Suppressor macrophage treated with lipopolysaccharide for 1 hour (primary cell): ENCODE data around the gene KRTAP13-1.

ENCODE experiments used
- DNase-seq, 3 donors: peaks; one replicate each; pipeline ENCODE4 v3.0.0-alpha.2; 2020 to 2022

KRTAP13-1 gene, protein sequence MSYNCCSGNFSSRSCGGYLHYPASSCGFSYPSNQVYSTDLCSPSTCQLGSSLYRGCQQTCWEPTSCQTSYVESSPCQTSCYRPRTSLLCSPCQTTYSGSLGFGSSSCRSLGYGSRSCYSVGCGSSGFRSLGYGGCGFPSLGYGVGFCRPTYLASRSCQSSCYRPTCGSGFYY

DNA sequence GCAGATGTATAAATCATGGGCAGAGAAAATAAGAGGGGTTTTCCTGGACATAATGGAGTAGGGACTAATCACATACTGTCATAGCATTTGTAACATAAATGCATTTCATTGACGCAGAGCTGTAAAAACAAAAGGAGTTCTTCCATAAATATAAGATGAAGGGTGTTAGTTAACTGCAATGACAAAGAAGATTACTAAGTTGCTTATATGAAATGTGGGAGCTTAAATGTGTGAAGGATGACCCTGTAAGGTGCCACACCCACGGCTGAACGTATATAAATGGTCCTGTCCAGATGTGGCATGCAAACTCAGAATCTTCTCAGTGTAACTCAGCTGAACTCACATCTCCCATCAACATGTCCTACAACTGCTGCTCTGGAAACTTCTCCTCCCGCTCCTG lies at the start of gene KRTAP13-1:
TSS of gene KRTAP13-1 (plus strand) at position 301 of the 400 bp plus-strand sequence. CDS start at position 357, 56 bp downstream.
- DNase-seq: no peak

DNA sequence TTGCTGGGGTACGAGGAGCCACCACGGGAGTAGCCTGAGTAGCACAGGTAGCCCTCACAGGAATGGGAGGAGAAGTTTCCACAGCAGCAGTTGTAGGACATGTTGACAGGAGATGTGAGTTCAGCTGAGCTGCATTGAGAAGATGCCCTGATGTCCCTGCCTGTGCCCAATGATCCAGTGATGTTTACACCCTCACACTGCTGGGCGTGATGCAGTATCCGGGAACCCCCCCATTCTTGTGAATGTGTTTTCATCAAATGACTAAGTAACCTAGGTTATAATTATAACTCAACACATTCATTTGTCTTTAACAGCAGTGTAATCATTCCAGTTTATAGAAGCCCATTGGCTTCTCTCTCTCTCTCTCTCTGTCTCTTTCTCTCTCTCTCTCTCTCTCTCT lies 47.3 kb upstream of the KRTAP13-1 start, which contains the start of gene KRTAP23-1:
TSS of gene KRTAP23-1 (minus strand) at position 101 of the 400 bp plus-strand sequence. CDS start at position 101, 0 bp downstream.
- no peak for DNase-seq

DNA sequence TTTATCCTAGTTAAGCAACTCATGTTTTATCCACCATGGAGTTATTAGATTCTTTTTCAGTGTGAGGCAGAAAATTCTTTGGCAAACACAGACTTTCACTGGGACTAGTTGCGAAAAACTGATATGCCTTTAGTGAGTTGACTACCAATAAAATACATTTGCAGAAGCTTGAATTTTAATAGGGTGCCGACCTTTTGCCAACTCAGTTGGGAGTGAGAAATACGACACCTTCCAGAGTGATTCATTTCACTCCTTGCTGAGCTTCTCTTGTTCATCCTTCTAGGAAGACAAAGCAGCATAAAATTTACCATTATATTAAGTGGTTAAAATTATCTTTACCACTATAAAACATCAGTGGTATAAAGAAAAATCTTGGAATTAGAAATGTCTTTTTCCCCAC lies 46.3 kb upstream of the KRTAP13-1 start:
- DNase-seq: no peak

DNA sequence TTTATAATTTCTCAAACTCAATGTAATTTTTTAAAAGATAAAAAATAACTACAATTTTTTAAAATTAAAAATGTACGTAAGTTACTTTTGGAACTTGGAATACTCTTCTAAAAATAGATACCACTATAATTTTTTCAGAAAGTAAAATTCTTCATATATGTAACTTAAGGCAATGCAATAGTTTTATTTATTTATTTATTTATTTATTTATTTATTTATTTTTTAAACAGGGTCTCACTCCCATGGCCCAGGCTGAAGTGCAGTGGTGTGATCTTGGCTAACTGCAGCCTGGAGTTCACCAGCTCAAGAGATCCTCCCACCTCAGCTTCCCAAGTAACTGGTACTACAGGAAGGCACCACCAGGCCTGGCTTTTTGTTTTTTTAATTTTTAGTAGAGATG lies 44.3 kb upstream of the KRTAP13-1 start:
- DNase-seq: no peak

DNA sequence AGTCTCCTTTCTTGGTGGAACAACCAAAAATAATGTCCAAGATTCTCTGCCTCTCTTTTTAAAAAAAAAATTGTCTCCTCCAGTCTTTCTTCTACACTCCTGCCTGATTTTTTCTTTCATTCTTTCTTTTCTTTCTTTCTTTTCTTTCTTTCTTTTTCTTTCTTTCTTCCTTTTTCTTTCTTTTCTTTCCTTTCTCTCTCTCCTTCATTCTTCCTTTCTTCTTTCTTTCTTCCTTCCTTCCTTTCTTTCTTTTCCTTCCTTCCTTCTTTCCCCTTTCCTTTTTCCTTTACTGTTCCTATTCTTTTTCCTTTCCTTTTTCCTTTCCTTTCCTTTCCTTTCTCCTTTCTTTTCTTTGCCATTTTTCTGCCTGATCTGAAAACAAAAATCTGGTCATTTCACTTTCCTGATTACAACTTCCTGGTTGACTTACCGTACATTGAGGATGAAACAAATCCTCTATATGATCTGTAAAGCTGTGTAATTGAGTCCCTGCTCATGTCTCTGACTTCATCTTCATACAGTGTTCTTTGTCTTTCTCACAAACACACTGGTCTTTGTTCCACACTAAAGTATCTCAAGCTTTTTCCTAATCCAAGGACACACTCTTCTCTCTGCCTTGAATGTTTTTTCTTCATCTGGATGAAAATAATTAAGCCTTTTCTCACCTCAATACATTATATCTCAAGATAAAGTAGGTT lies 41.4 kb upstream of the KRTAP13-1 start:
- DNase-seq: no peak

DNA sequence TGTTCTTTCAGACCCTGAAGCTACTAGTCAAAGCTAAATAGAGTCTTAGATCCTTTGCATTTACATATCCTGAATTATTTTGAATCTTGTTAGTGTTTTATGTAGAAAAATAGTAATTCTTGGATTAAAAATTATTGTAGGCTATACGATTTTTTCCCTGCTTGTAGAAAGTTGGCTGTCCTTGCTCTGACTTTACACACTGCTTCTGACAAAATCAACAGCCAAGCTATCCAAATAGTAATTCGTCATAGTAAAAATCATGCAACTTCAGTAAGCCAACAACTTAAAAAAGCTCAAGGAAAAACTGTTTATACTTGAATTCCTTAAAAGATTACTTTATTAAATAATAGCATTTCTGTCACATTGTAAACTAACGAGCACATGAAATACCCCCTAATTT lies 39.9 kb upstream of the KRTAP13-1 start:
- no peak for DNase-seq

DNA sequence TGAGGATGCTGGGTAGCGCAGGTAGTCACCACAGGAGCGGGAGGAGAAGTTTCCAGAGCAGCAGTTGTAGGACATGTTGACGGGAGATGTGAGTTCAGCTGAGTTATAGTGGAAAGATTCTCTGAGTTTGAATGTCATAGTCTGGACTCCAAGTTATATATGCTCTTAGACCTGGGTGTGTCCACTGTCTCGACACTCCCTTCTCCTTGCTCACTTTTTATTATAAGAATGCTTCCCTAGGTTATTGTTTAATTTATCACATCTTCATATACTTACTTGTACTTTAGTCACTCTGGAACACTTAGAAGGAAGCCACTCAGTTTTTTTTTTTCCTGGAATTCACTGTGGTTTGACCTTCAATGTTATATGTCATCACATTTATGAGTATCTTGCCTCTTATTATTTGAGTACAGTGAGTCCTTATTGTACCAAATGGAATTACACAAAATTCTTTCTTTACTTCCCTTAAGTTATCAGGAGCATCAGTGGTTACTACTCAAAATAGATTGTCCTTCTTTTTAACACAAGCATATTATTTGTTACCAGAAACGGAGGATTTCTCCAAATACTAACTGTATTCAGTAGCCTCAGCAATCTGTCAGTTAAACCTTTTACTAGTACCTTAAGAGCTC lies 23.6 kb upstream of the KRTAP13-1 start, which contains the start of gene KRTAP13-2:
TSS of gene KRTAP13-2 (minus strand) at position 133 of the 632 bp plus-strand sequence. CDS start at position 75, 58 bp downstream.
- no peak for DNase-seq

DNA sequence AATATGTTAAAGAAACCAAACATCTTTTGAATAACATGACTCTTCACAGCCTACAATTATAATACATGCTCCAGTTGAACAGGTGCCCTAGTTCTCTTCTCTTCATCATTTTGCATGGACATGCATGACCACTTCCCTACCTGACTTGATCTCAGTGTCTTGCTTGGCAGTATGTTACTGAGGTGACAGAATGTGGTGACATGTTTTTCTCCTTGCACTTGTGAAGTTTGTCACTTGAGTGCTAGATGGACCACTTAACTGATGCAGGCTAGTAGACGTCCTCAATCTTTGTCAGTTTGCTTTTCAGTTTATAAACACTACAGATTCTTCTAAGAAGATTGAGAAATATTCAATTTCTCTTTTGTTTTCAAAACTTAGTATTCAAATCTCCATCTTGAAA lies 13.6 kb upstream of the KRTAP13-1 start:
- DNase-seq: no peak

DNA sequence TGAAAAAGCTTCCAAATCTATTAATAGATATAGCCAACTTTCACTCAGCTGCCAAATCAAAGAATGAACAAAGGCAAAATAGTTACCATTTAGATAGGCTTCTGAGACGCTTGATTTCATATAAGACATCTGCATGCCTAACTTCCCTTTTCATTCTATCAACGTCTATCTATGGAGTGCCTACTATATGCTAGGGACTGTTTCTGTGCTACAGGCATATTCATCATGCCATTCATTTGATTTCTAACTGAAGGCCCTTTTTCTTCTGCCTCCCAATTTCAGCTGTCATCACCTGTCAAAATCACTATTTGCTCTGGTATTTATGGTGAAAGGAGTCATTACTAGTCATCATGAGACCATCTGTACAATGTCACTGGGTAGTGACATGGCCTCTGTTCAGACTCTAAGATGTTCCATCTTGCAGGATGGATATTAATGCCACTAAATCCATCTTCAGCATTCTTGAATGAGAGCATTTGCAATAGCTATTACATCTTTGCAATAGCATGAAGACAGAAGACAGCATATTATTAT lies 4.3 kb upstream of the KRTAP13-1 start:
- DNase-seq: no peak

DNA sequence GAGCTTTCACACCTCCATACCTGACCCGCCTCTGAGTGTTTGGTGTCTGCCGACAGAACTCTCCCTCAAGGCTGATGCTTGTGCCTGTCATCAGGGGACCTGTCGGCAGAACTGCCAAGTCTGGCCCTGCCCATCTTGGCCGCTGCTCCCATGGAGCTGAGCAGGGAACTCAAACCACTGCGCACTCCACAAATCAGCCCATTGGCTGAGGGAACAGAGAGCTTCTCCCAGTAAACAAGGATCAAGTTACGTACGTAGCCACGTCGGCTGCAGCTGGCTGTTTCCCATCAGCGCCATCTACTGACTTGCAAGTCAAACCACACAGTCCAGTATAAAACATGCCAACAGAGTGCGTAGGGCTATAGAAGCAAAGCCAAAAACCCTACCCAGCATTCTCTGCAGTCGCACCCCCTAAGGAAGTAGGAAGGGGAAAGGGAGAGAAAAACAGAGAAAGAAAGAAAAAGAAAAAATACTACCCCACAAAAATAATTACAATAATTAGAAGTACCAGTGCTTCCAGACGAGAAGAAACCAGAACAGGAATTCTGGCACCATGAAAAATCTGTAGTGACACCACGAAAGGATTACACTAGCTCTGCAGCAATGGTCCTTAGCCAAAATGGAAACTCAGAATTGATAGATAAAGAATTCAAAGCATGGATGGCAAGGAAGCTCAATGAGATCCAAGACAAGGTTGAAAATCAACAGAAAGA lies 13.1 kb downstream of the KRTAP13-1 start:
- peak; percentile 6 to 29 (median 19) for DNase-seq

DNA sequence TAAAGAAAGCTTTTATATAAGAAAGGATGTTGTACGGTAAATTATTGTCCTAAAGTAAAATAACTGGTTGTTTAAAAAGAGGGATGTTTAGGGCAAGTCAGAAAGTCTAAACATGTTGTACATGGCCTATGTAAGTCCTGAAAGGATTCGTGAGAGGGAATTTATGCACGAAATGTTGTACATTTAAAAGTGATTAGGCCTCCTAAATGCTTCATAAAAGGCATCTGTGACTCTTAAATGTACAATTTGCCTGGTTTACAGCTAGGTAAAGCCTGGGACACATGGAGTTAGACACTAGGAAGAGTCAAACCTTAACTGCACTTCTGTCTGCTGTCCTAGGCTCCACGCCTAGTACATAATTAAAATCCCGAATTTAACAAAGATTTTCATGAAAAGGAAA lies 20.2 kb downstream of the KRTAP13-1 start:
- no peak for DNase-seq

DNA sequence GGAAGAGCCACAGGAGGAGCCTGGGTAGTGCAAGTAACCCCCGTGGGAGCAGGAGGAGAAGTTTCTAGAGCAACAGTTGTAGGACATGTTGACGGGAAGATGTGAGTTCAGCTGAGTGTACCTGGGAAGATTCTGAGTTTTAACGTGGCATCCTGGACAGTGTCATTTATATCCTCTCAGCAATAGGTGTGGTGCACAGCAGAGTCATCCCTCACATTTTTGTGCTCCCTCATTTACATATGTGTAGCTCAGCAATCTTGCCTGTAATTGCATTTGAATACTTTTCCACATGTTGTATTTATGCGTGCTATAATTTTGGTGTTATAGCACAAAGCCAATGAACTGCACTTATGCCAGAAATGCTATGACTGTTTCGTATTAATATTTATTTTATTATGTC lies 30.0 kb downstream of the KRTAP13-1 start, which contains the start of gene KRTAP13-3:
TSS of gene KRTAP13-3 (minus strand) at position 101 of the 400 bp plus-strand sequence. CDS start at position 87, 14 bp downstream.
- no peak for DNase-seq

DNA sequence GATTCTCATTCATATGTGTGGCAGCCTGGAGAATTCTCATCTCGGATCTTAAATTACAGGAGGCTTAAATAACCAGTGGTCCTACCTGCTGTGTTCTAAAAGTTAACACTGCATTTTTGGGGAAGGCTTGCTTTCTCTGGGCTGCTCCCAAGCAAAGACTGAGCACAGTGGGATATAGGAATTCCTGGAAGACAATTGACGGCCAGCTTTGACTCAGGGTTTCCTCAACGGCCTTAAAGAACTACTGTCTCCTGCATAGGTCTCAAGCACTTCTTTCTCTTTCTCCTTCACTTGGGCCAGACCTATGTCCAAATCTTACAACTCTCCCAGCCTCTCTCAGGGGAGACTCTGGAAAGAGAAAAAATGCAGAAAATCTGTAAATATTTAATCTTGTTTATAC lies 30.9 kb downstream of the KRTAP13-1 start:
- no peak for DNase-seq

DNA sequence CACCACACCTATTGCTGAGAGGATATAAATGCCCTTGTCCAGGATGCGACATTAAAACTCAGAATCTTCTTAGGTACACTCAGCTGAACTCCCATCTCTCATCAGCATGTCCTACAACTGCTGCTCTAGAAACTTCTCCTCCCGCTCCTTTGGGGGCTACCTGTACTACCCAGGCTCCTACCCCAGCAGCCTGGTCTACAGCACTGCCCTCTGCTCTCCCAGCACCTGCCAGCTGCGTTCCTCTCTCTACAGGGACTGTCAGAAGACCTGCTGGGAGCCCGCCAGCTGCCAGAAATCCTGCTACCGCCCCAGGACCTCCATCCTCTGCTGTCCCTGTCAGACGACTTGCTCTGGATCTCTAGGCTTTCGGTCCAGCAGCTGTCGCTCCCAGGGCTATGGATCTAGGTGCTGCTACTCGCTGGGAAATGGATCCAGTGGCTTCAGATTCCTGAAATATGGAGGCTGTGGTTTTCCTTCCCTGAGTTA lies 34.4 kb downstream of the KRTAP13-1 start, which contains the start of gene KRTAP13-4:
TSS of gene KRTAP13-4 (plus strand) at position 51 of the 486 bp plus-strand sequence. CDS start at position 107, 56 bp downstream.
- no peak for DNase-seq

DNA sequence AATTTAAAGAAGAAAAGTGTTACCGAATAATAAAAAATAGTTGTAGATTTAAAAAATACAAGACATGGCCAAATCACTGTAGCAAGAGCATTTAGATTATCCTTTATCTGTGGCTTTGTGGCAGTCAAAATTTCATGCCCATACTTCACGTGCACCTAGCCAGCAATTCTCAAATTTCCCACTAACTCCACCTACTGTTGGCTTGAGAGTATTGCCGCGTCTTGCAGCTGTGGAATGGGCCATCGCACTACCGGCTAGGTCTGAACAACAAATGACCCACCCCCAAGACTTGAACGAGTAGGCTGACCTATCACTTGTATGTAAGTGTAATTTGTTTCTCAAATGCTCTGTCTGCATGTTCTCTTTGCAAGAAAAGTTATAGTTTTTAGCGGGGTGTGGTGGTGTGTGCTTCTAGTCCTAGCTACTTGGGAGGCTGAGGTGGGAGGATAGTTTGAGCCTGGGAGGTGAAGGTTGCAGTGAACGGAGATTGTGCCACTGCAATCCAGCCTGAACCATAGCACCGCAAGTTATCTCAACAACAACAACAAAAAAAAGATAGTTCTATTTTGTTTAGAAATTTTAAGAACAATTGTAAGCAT lies 38.3 kb downstream of the KRTAP13-1 start:
- DNase-seq: peak; percentile 30 to 36 (median 30)

DNA sequence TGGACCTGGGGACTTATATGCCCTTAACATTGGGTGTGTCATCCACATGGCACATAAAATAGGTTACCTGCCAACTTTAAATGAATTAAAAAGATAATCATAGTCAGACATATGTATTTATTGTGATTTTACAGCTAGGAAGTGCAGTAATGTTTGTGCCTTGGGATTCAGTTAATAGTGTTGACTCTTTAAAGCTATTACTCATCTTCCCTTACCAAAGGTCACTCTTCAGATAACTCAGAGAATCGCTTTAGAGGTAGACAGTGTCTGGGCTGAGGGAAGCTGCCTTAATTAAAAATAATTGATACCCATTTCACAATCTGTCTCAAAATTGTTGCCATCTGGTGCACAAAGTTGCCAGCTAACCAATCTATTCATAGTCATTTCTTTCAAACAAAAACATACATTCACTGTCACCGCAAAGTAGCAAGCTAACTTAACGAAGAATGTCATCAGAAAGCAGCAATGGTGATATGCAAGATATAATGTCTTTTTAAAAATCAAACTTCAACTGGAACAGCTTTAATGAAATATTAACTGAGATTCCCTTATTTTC lies 41.3 kb downstream of the KRTAP13-1 start:
- DNase-seq: no peak

DNA sequence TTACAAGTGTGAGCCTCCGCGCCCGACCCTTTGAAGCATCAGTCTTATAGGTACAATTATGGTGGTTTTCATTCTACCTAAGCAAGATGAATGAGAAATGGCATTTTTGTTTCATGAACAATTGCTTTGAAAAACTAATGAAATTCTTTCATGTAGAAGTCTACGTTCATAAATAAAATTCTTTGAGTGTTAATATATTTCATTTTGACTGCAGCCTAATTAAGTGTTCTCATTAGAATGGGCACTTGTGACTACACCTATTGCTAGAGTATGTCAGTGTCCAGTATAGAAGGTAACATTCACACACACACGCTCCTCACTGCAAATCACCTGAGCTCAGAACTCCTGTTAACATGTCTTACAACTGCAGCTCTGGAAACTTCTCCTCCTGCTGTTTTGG lies 44.1 kb downstream of the KRTAP13-1 start, which contains the start of gene KRTAP15-1:
TSS of gene KRTAP15-1 (plus strand) at position 301 of the 400 bp plus-strand sequence. CDS start at position 354, 53 bp downstream.
- no peak for DNase-seq

DNA sequence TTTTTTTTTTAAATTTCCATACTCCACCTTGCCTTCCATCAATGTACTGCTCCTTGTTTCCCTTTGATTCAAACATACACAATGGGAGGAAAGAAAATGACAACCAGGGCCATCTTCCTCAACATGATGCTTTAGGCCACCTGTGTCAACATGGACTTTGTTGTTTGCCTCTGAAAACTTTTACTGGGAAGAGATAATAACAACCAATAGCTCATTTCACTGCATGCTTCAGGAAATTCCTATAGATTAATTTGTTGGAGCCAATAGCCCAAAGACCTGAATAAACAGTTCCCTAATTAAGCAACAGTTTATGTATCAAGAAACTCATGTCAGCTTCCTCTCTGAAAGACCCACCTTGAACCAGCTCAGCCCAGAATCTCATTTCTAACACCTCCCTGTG lies 47.4 kb downstream of the KRTAP13-1 start:
- no peak for DNase-seq

DNA sequence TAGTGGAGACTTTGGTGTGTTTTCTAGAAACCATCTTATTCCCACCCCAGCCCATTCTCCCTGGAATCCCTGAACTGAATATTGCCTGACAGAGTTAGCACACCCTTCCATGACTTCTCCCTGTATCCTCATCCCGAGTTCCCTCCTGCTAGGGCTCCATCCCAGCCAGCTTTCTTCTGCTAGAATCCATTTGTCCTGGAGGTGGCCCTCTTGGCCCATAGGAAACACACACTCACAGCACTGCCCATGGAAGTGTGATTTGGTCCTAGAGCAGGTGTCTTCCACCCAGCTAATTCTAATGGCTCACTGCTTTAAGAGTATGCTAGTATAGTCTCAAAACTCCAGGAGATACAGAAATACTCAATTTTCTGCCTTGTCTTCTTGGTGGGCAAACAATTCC lies 48.4 kb downstream of the KRTAP13-1 start:
- no peak for DNase-seq
